Hepatic stellate cell (primary cell): ENCODE results near the gene IFNA21.
"Not testable (repeated sequence)": the region's sequence is repeated elsewhere in the genome, so short reads cannot be mapped to it uniquely, and the experiment has no call there.

Experiments
- DNase-seq: peaks from one replicate; pipeline ENCODE4 v3.0.0; 2011; ENCODE audit warnings: low spot score

IFNA21 gene

GRCh38 chr9:21166560-21166959 is at the start of gene IFNA21:
Gene IFNA21, minus strand, starts transcription at chr9:21166660. Its CDS starts 48 bp downstream, at chr9:21166612.
- DNase-seq = not testable (repeated sequence)

- not testable (repeated sequence) for DNase-seq
Measured at GRCh38 chr9:21213411-21214326, 47.2 kb upstream of the IFNA21 start.

DNA sequence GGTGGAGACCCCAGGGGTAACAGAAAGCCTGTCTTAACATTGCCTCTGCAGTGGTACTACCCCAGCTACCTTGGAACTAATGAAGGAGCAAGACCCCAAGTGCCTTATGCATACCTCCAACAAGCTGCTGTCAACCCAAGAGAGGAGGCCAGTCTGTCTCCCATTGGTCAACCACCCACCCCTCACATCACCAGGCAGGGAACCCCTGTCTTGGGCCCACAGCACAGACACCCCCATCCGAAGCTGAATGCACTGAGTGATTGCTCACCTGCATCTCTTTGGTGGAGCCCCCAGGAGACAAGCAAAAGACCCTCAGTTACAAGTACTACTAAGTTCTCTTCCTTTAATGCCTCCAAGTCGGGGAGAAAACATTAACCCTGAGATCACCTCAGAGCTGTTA is 45.7 kb upstream of the IFNA21 start:
- not testable (repeated sequence) for DNase-seq

- not testable (repeated sequence) for DNase-seq
Measured at GRCh38 chr9:21210782-21211181, 44.3 kb upstream of the IFNA21 start.

DNA sequence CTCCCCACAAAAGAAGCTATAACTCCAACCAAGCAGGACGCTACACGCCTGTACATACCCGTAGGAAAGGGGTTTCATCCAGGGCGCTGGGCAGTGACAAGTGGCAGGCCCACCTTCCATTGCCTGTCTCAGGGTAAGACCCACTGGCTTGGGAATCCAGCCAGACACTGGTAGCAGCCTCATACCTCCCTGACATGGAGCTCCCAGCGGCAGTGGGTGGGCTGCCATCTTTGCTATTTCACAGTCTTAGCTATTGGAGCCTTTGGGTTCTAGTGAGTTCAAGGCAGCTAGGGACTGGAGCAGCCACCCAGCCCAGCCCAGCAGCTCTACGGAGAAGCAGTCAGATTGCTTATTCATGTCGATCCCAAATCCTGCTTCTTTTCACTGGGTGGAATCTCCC is 43.9 kb upstream of the IFNA21 start:
- no peak for DNase-seq

DNA sequence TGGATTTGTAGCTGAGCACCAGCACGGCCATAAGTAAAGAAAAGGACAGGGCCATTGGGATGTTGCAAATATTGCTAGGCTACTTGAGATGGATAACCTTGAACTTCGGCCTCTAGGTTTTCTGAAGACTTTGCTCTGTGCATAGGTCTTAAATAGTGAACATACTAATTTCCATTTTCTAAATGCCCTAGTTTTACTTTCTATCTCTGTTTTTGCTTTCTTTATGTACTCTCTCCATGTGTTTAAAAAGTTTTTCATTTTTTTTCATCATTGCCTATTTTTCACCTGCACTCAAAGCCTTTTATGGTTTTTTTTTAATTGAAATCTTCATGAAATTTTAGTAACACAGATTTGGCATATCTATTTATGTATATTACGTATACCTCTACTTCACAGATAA is 40.6 kb upstream of the IFNA21 start, which contains the start of gene IFNA10:
Gene IFNA10 (minus strand): TSS at position 101 of the 400 bp plus-strand sequence. CDS start 46 bp downstream, at position 55.
- not testable (repeated sequence) for DNase-seq

GRCh38 chr9:21205204-21205603 is 38.7 kb upstream of the IFNA21 start:
- no peak for DNase-seq

GRCh38 chr9:21202105-21202504 is 35.6 kb upstream of the IFNA21 start, which contains the start of gene IFNA7:
Gene IFNA7, minus strand, starts transcription at chr9:21202205. Its CDS starts 40 bp downstream, at chr9:21202165.
- DNase-seq = not testable (repeated sequence)

GRCh38 chr9:21194867-21195776 is 28.7 kb upstream of the IFNA21 start:
- DNase-seq = not testable (repeated sequence)

DNA sequence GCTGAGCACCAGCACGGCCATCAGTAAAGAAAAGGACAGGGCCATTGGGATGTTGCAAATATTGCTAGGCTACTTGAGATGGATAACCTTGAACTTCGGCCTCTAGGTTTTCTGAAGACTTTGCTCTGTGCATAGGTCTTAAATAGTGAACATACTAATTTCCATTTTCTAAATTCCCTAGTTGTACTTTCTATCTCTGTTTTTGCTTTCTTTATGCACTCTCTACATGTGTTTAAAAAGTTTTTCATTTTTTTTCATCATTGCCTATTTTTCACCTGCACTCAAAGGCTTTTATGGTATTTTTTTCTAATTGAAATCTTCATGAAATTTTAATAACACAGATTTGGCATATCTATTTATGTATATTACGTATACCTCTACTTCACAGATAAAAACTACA is 21.0 kb upstream of the IFNA21 start, which contains the start of gene IFNA4:
Gene IFNA4 (minus strand): TSS at position 101 of the 400 bp plus-strand sequence. CDS start 56 bp downstream, at position 45.
- DNase-seq = not testable (repeated sequence)

DNA sequence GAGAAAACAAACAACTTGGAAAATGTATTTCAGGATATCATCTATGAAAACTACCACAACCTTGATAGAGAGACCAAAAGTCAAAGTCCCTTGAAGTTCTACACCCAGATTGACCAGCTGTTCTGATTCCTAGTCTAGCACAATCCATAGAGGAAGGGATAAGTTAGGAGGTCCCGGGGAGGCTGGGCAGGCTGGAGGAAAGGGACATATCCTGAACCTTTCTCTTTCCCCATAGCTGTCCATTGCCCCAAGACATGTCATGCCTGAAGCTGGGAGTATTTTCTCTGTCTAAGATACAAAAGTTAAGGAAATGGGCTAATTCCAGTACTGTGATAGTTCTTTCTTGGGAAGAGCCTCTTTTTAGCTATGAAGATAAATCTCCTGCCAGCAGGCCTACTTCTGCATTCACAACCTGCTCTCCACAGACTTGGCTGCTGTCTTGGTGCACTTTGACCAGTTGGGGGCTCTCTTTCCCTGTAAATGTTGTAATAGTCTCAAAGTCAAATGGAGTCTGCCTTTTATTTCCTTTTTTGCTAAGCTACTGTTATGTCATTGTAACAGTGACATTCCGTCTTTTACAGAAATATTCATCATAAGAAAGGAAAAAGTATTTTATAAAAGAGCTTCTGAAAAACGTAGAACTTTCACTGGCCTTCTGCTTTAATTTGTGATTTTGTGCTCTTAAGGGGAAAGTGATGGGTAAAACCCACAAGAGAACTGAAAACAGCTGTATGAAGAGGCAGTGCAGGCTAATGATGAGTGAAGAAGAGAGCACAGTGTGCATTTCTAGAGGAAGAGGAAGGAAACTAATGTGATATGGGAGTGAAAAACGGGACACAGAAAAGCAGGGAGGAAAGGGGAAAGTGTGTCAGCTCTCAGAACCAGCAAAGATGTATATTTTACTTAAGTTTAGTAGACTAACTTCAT is 16.6 kb upstream of the IFNA21 start:
- DNase-seq = not testable (repeated sequence)

GRCh38 chr9:21174671-21175070 is 8.2 kb upstream of the IFNA21 start:
- DNase-seq = no peak

DNA sequence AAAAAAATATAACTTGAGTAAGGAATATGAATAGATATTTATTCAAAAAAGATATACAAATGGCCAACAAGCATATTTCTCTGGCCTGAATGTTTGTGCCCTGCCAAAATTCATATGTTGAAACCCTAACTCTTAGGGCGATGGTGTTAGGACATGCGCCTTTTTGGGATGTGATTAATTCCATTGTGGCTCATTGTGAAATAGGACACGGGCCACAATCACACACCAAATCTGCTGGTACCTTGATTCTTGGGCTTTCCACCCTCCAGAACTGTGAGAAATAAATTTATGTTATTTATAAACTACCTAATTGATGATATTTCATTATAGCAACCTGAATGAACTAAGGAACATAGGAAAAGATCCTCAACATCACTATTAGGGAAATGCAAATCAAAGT is 5.7 kb upstream of the IFNA21 start:
- no peak for DNase-seq

DNA sequence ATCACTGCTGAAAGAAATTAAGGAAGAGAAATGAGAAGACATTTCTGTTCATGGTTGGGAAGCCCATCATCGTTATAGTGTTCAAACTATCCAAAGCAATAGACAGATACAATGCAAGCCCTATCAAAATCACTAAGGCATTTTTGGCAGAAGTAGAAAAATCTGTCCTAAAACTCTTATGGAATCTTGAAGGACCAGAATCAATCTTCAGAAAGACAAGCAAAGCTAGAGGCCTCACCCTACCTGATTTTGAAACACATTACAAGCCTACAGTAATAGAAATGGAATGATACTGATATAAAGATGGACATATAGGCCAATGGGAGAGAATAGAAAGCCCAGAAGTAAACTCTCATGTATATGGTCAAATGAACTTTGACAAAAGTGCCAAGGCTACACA is 4.9 kb upstream of the IFNA21 start:
- no peak for DNase-seq

- DNase-seq = no peak
Measured at GRCh38 chr9:21165516-21165915, 944 bp downstream of the IFNA21 start.

DNA sequence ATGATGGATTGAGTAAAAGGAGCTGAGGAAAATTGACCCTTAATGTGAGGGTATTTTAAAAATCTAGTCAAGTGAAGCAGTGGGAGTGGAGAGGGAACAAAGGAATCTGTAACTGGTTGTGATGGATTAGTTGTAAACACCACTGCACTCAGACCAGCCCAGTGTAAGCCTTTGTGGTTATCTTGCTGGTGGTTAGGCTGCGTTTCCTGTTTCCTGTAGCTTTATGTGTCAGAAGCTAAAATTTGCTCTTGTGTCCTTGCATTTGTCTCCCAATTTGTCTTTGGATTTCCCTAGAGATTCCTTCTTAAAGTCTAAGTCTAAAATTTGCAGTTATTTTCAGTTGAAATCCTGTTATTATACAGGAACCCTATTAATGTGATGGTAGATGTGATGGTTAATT is 6.3 kb downstream of the IFNA21 start:
- DNase-seq = no peak

GRCh38 chr9:21155501-21155900 is 11.0 kb downstream of the IFNA21 start:
- DNase-seq = no peak

- DNase-seq = no peak
Measured at GRCh38 chr9:21154018-21154608, 12.3 kb downstream of the IFNA21 start.

- DNase-seq = no peak
Measured at GRCh38 chr9:21153336-21154017, 13.0 kb downstream of the IFNA21 start.

GRCh38 chr9:21144603-21145002 is 21.9 kb downstream of the IFNA21 start:
- no peak for DNase-seq
